A673 (cell line): ENCODE measurements around the gene CHD2.

ENCODE experiments used
- EZH2 ChIP-seq: fragments of 200-600 bp; sonication (generic); IDR thresholded peaks from 2 replicates; pipeline ENCODE4 v1.6.1; 2017; ENCODE audit warnings: borderline replicate concordance, low read depth, mild to moderate bottlenecking, mixed read lengths, antibody characterized with exemption, low read length; ENCODE audit not compliant: poor library complexity, severe bottlenecking
- TF ChIP-seq, protein P1 (sequence below): fragments of 300-800, 200-600 bp; sonication (generic); conservative IDR thresholded peaks from 2 replicates; pipeline ENCODE4 v1.5.1; 2017; ENCODE audit warnings: low read depth, mild to moderate bottlenecking, antibody characterized with exemption, low read length, moderate library complexity, mixed read lengths

DNA sequence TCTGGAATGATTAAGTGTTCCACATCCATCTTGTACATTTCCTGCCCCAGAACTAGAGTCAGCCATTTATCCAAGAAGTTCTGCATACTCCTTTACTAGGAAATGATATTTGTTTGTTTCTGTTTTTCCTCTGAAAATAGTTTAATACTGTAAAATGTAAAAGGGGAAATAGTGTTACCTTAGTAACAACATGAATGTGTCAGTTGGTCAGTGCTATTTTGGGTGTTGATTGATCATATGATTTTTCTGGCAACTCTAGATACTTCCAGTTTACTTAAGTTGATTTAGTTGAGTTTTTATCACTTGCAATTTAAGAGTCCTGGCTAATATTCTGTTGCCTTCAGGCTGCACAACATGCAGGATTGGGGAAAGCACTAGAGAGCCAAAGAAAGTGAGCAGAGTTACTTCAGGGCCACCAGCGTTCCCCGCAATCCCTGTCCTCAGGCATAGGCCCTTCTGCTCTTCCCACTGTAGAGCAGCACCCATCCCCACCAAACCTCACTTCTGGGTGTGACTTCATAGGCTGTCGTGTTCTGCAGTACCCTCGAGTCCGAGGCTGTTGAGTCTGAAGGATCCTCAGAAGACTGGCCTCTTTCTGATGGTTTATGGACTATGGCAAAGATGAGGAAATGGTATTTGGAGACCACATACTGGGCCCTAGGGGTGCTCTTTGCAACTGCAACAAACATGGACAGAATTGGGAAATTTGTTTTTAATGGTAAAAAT, 69.0 kb downstream of the CHD2 start:
- TF ChIP-seq, protein P1, sequence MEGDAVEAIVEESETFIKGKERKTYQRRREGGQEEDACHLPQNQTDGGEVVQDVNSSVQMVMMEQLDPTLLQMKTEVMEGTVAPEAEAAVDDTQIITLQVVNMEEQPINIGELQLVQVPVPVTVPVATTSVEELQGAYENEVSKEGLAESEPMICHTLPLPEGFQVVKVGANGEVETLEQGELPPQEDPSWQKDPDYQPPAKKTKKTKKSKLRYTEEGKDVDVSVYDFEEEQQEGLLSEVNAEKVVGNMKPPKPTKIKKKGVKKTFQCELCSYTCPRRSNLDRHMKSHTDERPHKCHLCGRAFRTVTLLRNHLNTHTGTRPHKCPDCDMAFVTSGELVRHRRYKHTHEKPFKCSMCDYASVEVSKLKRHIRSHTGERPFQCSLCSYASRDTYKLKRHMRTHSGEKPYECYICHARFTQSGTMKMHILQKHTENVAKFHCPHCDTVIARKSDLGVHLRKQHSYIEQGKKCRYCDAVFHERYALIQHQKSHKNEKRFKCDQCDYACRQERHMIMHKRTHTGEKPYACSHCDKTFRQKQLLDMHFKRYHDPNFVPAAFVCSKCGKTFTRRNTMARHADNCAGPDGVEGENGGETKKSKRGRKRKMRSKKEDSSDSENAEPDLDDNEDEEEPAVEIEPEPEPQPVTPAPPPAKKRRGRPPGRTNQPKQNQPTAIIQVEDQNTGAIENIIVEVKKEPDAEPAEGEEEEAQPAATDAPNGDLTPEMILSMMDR = no peak
- no peak for TF ChIP-seq EZH2
